Ishikawa (cell line): Measurements from ENCODE around the gene DNAJB12.

Experiments used
- CEBPB ChIP-seq: IDR thresholded peaks from 2 replicates; pipeline ENCODE4 v1.6.1; 2012
- CREB1 ChIP-seq: IDR thresholded peaks from 2 replicates; pipeline ENCODE4 v1.6.1; 2012; ENCODE audit warnings: low read depth
- EGR1 ChIP-seq: IDR thresholded peaks from 2 replicates; pipeline ENCODE4 v1.6.1; 2012
- EP300 ChIP-seq: IDR thresholded peaks from 2 replicates; pipeline ENCODE4 v1.6.1; 2012; ENCODE audit warnings: borderline replicate concordance
- FOXM1 ChIP-seq: IDR thresholded peaks from 2 replicates; pipeline ENCODE4 v1.6.1; 2012; ENCODE audit warnings: low read depth, borderline replicate concordance
- MAX ChIP-seq: IDR thresholded peaks from 2 replicates; pipeline ENCODE4 v1.6.1; 2012
- NFIC ChIP-seq: IDR thresholded peaks from 2 replicates; pipeline ENCODE4 v1.6.1; 2012
- RAD21 ChIP-seq: IDR thresholded peaks from 2 replicates; pipeline ENCODE4 v1.6.1; 2012; ENCODE audit warnings: low read depth
- REST ChIP-seq: IDR thresholded peaks from 2 replicates; pipeline ENCODE4 v1.6.1; 2012; ENCODE audit warnings: low read depth, mild to moderate bottlenecking
- TAF1 ChIP-seq: IDR thresholded peaks from 2 replicates; pipeline ENCODE4 v1.6.1; 2012; ENCODE audit warnings: low read depth, mild to moderate bottlenecking
- TCF12 ChIP-seq: IDR thresholded peaks from 2 replicates; pipeline ENCODE4 v1.6.1; 2012; ENCODE audit warnings: low read depth
- YY1 ChIP-seq: IDR thresholded peaks from 2 replicates; pipeline ENCODE4 v1.6.1; 2012; ENCODE audit warnings: low read depth
- ZBTB7A ChIP-seq: IDR thresholded peaks from 2 replicates; pipeline ENCODE4 v1.6.1; 2012; ENCODE audit warnings: low read depth

- TF ChIP-seq REST (no peak), RAD21 (no peak), TAF1 (no peak), CREB1 (no peak), ZBTB7A (no peak), TCF12 (no peak), MAX (no peak), YY1 (no peak), NFIC (no peak), CEBPB (no peak), FOXM1 (no peak), EP300 (no peak), EGR1 (no peak)
Measured at GRCh38 chr10:72388062-72388461, 33.3 kb upstream of the DNAJB12 start.
